GM18873 (cell line): Measurements from ENCODE around the gene SYNJ2.

Source experiments
- ATAC-seq: cut with Tn5 transposase; IDR thresholded peaks from one replicate; pipeline ENCODE4 v1.9.1; 2021; ENCODE audit warnings: mild to moderate bottlenecking, moderate library complexity, moderate number of reproducible peaks; ENCODE audit not compliant: unreplicated experiment, low FRiP score

SYNJ2 gene

DNA sequence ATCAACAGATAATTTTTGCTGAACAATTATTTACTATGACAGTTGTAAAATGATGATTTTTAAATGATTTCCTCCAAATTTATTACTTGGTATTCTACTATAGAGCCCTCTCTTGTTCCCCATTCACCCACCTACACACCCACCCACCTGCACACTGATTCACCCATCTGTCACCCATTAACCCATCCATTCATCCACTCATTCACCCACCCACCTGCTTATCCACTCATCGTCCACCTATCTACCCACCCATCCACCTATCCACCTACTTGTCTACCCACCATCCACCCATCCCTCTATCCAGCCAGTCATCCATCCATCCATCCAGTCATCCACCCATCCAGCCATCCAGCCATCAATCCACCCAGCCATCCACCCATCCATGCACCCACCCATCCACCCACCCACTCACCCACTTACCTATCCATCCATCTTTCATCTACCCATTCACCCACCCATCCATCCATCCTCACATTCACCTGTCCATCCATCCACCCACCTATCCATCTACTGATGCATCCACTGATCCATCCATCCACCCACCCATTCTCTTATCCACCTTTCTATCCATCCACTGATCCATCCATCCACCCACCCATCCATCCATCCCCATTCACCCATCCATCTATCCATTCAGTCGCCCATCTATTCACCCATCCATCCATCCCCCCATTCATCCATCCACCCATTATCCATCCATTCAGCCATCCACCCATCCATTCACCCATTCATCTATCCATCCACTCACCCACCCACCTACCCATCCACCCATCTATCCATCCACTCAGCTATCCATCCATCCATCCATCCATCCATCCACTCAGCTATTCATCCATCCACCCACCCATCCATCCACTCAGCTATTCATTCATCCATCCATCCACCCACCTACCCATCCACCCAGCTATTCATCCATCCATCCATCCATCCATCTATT, 72.0 kb downstream of the SYNJ2 start:
- ATAC-seq: no peak

DNA sequence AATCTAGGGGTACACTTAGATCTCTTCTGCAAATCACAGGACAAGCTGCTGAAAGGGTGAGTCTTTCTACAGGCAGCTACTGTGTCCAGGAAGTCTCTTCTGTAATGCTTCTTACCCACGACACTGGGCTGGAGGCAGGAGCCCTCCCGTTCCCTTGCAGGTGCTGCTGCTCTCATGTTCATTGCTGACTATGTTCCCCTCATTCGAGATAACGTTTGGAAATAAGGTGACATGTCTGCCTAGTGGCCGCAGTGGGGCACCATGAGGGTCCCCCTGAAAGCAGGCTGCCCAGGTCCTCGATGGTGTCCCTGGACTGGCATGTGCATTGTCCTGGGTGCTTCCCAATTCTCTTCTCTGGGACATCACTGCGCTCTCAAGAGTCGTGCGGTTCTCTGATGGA, 74.7 kb downstream of the SYNJ2 start:
- no peak for ATAC-seq

DNA sequence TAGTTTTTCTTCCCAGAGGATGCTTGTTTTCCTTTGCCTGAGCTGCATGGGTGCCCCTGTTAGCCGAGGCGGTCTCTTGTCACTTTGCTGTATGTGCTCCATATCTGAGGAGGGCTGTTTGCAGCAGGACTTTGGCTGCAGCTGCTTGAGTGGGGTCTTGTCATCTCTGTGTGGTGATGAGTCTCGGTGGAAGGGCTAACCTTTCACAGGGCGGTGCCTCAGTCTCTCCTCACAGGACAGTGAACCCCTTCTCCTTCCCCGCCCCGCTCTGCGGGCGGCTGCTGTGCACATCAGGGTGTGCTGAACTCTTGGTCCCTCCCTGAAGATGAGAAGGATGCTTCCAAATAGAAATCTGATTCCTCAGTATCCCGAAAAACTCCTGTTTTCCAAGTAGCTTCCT, 75.1 kb downstream of the SYNJ2 start:
- ATAC-seq: no peak

DNA sequence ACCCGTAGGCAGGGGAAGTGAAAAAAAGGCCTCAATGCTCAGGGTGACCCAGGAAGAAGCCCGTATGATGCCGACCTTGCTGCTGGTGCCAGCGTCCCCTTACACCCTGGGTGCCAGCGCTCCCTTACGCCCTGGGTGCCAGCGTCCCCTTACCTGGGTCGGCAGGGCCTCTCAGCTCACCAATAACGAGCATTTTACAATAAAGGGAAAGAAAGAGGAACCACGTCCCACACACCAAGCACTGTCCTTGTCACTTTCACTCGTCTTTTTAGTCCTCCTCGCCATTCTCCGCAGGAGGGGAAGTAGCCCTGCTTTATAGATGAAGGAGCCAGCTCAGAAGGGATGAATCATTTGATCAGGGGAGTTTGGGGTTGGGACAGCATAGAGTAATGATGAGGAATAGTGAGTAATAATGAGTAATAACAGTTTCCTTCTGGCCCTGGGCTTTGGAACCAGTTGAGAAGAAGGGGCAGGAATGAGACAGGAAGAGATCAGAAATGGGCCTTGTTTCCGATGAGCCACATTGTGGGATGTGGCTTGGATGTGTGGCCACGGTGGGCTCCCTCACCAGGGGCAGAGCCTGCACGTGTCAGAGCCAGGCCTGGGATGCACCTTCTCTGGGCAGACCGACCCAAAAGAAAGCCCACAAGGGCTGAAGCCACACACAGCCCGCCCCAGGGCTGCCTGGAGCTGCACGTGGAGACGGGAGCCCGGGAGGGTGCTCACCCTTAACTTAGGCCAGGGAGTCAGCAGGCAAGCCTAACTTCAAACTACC, 75.7 kb downstream of the SYNJ2 start:
- ATAC-seq: no peak

DNA sequence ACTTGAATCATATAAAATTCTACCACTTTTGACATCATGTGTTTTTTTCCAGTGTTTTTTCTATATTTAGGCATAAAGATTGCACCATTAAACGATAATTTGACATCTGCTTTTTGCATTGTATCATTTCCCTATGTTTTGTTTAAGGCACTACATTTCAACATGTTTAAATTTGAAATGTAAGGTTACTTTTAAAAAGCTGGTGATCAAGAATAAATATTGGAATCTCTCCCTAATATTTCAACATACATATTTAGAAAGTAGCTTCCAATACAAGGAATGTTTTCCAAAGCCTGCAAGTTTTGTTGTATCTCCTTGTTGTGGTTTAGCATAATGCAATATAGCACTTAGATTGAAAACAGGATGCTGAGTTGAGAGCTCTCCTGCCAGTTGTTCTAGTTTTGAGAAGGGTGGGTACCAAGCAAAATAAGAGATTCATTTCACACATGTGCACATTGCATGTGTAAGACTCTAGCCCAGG, 76.5 kb downstream of the SYNJ2 start:
- no peak for ATAC-seq

DNA sequence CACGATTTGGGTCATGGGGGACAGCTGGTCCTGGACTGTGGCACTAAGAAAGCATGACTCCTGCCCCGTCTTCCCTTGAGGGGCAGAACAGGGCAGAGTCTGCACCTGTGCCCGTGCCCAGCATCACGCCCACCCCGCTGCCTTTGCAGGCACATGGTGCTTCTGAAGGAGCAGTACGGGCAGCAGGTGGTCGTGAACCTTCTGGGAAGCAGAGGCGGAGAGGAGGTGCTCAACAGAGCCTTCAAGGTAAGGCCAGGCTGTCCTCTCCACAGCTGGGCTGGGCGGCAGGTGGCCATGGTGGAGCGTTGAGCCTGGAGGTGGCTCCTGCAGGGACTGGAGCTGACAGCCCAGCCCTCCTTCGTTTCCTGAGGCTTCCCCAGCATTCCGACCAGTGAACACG, 77.4 kb downstream of the SYNJ2 start:
- no peak for ATAC-seq

DNA sequence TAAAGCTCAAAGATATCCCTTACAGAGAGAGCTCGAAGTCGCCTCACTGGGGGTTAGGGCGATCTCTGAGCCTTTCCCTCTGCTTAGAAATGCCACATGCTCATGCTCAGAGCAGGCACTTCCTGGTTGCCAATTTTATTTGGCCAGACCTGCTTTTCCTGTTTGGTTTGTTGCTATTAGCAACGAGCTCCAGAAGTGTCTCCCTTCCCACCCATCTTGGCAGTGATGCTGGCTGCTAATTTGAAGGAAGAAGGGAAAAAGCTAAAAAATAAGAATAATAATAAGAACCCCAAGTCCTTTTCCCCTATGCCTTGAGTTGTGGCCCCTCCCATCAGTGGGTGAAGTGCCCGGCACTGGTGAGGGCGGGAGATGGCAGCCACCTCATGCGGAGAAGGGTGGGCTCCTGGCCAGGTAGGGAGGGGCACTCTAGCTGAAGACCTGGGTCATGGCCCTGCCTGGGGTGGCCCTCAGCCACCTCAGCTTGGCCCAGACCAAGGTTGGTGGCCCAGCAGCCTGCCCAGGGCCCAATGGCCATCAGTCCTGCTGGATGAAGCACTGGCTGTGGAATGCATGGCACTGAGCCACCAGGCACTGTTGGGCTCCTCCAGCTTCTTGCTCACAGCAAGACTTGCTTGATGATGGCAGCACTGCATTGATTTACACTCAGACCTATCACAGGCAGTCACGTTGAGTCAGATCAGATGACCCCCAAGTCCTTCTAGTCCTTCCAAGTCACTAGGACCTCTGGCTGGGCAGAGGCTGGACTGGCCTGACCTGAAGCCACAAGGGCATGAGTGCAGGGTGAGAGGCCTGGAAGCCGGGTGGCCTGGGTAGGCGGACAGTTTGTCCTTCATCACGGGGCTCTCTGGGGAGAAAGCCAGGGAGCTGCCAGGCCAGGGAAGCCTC, 79.0 kb downstream of the SYNJ2 start:
- no peak for ATAC-seq

DNA sequence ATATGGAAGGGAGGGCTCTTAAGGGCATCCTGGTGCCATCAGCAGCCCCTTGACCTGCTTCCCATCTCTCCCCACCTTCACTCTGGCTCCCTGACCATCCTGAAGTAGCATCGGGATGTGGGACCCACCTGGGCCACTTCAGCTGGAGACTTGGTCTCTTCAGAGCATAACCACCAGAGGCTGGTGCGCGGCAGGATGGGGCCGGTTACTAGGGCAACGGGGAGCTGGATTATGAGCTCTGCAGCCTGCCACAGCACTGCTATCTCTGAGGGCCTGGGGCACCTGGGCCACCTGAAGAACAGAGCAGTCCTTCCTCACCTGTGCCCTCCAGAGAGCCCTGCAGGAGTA, 79.7 kb downstream of the SYNJ2 start:
- ATAC-seq: no peak

DNA sequence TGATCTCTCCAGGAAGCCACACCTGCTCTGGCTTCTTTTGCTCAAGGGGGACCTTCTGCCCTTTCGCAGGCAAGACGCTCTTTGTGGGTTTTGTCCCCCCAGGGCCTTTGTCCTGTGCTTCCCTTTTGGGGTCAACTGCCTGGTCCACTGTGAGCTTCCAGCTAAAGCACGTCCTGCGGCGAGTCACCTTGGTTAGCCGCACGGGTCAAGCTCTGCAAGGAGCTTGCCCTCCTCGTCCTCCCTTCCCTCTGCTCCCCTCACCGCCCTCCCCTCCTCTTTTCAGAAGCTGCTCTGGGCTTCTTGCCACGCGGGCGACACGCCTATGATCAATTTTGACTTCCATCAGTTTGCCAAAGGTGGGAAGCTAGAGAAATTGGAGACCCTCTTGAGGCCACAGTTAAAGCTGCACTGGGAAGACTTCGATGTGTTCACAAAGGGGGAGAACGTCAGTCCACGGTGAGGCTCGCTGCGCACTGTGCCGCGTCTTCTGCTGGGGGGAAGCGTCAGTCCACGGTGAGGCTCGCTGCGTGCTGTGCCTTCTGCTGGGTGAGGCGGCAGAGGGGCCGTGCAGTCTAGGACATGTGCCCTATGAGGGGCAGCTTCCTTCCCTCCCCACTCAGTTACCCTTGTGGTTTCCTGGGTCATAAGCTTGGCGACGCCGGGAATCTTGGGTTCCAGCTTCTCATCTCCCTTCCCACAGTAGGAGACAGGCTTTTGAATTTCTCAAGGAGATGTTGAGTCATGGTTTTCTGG, 80.2 kb downstream of the SYNJ2 start:
- ATAC-seq: no peak

DNA sequence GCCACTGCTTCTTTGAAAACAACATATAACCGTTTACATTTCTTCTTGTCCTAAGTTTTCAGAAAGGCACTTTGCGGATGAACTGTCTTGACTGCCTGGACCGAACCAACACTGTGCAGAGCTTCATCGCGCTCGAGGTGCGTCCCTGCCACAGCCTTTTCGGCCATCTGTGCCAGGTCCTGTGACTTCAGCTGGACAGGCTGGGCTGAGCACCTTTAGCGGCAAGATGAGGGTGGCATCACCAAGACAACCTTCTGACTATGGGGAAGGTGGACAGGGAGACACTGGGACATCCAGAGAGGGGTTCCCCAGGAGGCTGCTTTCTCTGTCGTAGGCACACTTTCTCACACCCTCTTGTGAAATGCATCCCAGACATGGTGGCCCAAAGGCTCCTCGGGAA, 82.1 kb downstream of the SYNJ2 start:
- no peak for ATAC-seq

DNA sequence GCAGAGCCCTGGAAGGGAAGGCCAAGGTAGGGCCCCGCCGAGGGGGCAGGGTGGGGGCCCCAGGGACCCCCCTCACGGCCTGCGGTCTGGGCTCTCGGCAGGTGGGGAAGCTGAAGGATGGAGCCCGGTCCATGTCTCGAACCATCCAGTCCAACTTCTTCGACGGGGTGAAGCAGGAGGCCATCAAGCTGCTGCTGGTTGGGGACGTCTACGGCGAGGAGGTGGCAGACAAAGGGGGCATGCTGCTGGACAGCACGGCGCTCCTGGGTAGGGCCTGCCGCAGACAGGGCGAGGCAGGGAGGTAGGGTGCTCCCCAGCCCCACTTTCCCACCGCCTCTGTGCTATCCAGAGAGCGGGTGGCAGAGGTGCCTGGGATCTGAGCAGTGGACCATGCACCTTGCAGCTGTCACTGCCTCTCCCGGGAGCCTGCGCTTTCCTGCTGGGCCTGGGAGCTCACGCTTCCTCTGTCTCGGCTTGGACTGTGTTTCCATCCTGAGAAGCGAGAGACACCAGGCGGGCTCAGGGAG, 83.1 kb downstream of the SYNJ2 start:
- ATAC-seq: no peak

DNA sequence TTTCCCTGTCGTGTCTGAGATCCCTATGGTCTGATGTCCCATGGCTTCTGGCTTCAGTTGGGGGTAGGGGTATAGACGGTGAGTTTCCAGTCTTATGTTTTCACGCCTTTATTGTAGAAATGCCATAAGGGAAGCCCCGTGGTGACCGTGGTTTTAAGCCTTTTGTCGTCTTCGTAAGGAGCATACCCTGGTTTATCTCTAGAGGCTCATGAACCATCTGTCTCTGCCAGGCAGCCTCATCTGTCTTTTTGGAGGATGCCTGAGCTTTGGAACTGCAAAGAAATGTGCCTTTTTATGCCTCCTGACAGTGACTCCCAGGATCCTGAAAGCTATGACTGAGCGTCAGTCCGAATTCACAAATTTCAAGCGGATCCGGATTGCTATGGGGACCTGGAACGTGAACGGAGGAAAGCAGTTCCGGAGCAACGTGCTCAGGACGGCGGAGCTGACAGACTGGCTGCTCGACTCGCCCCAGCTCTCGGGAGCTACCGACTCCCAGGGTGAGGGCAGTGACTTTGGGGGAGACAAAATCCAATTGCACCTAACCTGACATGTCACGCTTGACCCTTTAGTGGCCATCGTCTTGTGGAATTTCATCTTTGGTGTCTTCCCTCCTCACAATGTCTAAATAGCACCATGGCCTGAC, 84.6 kb downstream of the SYNJ2 start:
- no peak for ATAC-seq

DNA sequence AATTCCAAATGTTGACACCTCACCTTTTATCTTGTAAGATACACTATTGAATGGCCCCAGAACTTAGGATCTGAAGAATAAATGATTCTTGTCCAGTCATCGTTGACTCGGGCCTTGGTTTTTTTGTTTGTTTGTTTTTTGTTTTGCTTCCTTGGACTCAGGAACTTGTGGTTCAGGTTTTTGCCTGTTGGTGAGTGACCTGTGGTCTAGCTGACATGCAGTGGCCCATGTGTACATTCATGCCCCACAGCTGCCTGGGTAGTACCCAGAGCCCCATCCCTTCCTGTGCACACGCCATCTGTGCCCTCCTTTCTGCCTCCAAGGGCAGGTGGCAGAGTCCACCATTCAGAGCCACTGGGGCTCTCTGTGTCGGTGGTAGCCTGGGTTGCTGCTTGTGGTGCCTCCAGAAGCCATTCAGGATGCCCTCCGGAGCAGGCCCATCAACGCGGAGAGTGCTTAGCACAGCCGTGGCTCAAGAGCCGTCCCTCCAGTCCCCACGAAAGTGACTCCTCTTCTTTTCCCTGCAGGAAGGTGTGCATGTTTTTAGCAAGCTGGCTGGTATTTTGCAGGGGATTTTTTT, 85.9 kb downstream of the SYNJ2 start:
- no peak for ATAC-seq

DNA sequence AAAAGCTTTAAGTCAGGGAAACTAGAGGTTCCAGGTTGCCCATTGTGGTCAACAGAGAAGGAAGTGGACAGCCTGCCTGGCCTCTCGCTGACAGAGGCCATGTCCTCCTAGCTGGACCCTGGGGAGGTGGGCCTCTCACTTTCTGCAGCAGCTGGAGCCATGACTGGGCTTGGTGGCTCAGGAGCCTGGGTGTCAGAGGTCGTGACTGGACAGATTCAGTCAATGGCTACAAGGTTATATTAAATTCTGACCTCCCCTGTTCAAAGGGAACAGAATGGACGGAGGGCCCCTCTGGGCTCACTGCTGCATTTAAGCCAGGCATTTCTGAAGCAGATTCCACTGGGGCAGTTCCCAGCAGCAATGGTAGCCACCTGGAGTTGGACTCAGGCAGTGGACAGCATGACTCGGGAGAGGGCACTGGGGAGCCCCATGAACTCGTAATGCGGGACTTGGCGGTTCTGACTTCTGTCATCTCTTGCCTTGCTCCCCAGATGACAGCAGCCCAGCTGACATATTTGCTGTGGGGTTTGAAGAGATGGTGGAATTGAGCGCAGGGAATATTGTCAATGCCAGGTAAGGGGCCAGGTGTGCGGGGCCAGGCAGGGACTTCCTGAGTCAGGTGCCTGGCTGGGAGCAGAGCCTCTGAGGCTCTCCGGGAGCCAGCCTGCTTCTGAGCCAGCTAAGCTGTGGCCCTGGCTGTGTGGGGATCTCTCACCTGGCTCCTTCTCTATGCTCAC, 86.7 kb downstream of the SYNJ2 start:
- ATAC-seq: no peak

DNA sequence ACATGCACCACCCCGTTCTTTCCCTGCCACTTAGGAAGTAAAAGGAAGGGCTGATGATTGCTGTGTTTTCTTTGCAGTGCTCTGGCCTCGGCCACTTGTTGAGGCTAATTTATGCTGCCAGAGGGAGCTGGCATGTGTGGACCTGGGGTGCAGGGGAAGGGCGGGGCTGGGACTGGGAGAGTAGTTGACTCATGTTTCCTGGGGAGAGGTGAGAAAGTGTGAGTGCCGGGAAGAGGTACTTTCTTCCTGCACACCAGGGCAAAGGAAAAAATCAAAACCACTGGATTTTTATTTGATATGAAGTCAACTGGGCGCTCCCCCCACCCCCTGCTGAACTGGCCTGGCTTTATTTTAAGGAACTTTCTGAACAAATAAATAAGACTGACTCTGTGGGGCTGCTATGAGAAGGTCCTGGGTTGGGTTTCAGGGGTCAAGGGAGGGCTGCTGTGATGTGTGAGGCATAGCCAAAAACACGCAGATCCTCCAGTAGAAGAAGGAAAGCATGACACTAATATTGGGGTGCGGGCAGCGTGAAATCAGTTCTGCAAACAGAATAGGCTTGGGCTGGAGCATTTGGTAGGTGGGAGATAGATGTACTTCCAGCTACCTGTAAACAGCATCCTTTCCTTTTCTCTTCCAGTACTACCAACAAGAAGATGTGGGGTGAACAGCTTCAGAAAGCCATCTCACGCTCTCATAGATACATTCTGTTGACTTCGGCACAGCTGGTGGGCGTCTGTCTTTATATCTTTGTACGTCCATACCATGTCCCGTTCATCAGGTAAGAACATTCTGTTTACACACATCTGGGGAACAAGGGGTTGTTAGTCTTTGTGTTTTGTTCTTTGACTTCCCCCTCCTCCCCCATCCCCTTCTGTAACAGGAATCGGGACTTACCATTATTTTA, 87.5 kb downstream of the SYNJ2 start:
- ATAC-seq: no peak

DNA sequence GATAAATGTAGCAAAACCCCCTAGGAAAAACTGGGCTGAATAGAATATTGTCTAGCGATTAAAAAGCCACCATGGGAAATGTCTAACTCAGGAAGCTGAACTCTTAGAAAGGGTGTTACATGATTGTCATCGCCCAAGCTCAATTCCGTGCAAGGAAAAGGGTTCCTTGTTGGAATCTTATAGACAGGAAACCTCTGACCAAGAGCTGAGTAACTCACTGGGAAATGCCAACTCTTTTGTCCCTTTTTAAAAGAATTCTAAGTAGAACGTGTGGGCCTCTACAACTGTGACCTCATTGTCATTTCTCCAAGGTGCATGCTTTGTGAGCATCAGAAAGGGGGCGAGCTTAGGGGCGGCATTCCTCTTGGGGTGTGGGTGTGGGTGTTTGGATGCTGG, 88.1 kb downstream of the SYNJ2 start:
- ATAC-seq: no peak

DNA sequence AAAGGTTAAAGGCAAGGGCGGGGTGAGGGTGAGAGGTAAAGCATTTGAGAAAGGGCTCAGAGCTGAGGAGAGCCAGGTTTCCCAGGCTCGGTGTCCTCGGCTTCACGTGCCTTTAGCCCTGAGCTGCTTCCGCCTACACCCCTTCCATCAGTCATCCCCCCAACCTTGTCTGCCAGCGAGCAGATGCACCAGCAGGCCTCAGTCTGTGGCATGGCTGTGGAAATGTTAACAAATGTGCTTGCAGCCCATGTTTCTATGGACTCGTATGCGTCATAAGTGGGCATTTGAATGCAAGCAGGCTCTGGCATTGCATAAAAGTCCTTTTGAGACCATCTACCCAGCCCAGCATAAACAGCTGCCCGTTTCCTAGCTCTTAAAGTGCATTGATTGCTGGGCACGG, 88.8 kb downstream of the SYNJ2 start:
- no peak for ATAC-seq
